Mammary epithelial cell (primary cell): ENCODE results near the gene IQCK.

Experiments used
- EZH2 ChIP-seq: IDR thresholded peaks from 2 replicates; pipeline ENCODE4 v1.6.1; 2012; ENCODE audit warnings: low read length, inconsistent platforms, borderline replicate concordance
- TF ChIP-seq, protein P1 (sequence below), 2 donors: IDR thresholded peaks in 1 of 2; conservative IDR thresholded peaks in 1 of 2; 2 replicates each; pipeline ENCODE4 v1.5.1; 2011 to 2012; ENCODE audit warnings: inconsistent platforms in 2 of 2, low read length in 2 of 2, mild to moderate bottlenecking in 2 of 2, control low read depth in 1 of 2, low read depth in 1 of 2; ENCODE audit not compliant: insufficient read depth in 1 of 2; ENCODE audit errors: extremely low read depth in 1 of 2

DNA sequence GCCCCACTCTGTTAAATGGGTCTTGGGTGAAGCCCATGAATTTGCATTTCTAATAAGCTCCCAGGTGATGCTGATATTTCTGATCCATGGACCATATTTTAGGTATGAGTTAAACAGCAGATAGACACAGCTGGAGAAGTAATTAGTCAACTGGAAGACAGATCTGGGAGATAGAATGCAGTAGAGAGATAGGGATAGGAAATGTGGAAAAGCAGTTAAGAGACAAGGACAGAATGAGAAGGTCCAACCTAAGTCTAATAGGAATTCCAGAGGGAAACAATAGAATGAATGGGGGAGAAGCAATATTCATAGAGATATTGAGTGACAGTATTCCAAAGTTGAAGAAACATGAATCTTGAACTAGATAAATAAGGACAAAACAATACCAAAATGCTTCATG, 94.9 kb downstream of the IQCK start:
- TF ChIP-seq, protein P1, sequence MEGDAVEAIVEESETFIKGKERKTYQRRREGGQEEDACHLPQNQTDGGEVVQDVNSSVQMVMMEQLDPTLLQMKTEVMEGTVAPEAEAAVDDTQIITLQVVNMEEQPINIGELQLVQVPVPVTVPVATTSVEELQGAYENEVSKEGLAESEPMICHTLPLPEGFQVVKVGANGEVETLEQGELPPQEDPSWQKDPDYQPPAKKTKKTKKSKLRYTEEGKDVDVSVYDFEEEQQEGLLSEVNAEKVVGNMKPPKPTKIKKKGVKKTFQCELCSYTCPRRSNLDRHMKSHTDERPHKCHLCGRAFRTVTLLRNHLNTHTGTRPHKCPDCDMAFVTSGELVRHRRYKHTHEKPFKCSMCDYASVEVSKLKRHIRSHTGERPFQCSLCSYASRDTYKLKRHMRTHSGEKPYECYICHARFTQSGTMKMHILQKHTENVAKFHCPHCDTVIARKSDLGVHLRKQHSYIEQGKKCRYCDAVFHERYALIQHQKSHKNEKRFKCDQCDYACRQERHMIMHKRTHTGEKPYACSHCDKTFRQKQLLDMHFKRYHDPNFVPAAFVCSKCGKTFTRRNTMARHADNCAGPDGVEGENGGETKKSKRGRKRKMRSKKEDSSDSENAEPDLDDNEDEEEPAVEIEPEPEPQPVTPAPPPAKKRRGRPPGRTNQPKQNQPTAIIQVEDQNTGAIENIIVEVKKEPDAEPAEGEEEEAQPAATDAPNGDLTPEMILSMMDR (conservative IDR thresholded peaks at IDR 0.05 in 1 of 2, IDR thresholded peaks at IDR 0.05 in 1 of 2; ENCODE audit: extremely low read depth in 1 of 2, insufficient read depth in 1 of 2, low read depth in 1 of 2, low read length in 2 of 2): no peak
- no peak for TF ChIP-seq EZH2
